HG02840 (cell line): ENCODE measurements around the gene NRXN2.

Experiments
- ATAC-seq: cut with Tn5 transposase; IDR thresholded peaks from one replicate; pipeline ENCODE4 v1.9.1; 2021; ENCODE audit warnings: mild to moderate bottlenecking, moderate library complexity, moderate number of reproducible peaks; ENCODE audit not compliant: unreplicated experiment, low FRiP score

Gene NRXN2

GRCh38 chr11:64659417-64660144, 63.4 kb downstream of the NRXN2 start:
- ATAC-seq, result no peak

GRCh38 chr11:64658265-64658664, 64.7 kb downstream of the NRXN2 start:
- ATAC-seq, result no peak

- no peak for ATAC-seq
These were observed 66.1 kb downstream of the NRXN2 start for GRCh38 chr11:64656862-64657261.

GRCh38 chr11:64655941-64656601, 66.9 kb downstream of the NRXN2 start:
- no peak for ATAC-seq

- ATAC-seq, result no peak
These were observed 67.9 kb downstream of the NRXN2 start for GRCh38 chr11:64654958-64655541.

GRCh38 chr11:64654439-64654838, 68.6 kb downstream of the NRXN2 start:
- ATAC-seq, result no peak

GRCh38 chr11:64653388-64653973, 69.5 kb downstream of the NRXN2 start:
- ATAC-seq, result no peak

GRCh38 chr11:64652586-64653387, 70.2 kb downstream of the NRXN2 start:
- ATAC-seq, result no peak

- no peak for ATAC-seq
These were observed 72.0 kb downstream of the NRXN2 start for GRCh38 chr11:64650923-64651523.

GRCh38 chr11:64649291-64649697, 73.7 kb downstream of the NRXN2 start:
- no peak for ATAC-seq

GRCh38 chr11:64648551-64648950, 74.4 kb downstream of the NRXN2 start:
- ATAC-seq, result no peak

GRCh38 chr11:64647019-64647779, 75.8 kb downstream of the NRXN2 start:
- no peak for ATAC-seq

- no peak for ATAC-seq
These were observed 78.2 kb downstream of the NRXN2 start for GRCh38 chr11:64644647-64645275.

GRCh38 chr11:64643920-64644646, 78.9 kb downstream of the NRXN2 start:
- no peak for ATAC-seq

GRCh38 chr11:64643256-64643881, 79.6 kb downstream of the NRXN2 start:
- no peak for ATAC-seq

- ATAC-seq, result no peak
These were observed 80.1 kb downstream of the NRXN2 start for GRCh38 chr11:64642871-64643255.

- no peak for ATAC-seq
These were observed 80.6 kb downstream of the NRXN2 start for GRCh38 chr11:64642418-64642735.
